Brain microvascular endothelial cell (primary cell): Measurements from ENCODE around the gene YWHAH.

Experiments used
- DNase-seq: peaks from one replicate; pipeline ENCODE4 v3.0.0-alpha.2; 2020
- H3K27ac ChIP-seq: fragments of 250-450 bp; sonication (Bioruptor Pico); 2 replicates; pipeline ENCODE4 v1.5.1; 2020; ENCODE audit warnings: mild to moderate bottlenecking, moderate library complexity
- H3K27me3 ChIP-seq: fragments of 250-450 bp; sonication (Bioruptor Pico); replicated peaks from 2 replicates; pipeline ENCODE4 v1.5.1; 2020; ENCODE audit warnings: mild to moderate bottlenecking
- H3K36me3 ChIP-seq: fragments of 250-450 bp; sonication (Bioruptor Pico); replicated peaks from 2 replicates; pipeline ENCODE4 v1.5.1; 2020; ENCODE audit warnings: mild to moderate bottlenecking
- H3K4me3 ChIP-seq: 2 replicates; pipeline ENCODE4 v1.5.1; 2011; ENCODE audit warnings: low read depth, mild to moderate bottlenecking, control low read depth, low read length, moderate library complexity
- CTCF ChIP-seq: IDR thresholded peaks from 2 replicates; pipeline ENCODE4 v1.5.1; 2011; ENCODE audit warnings: low read depth, mild to moderate bottlenecking, moderate library complexity, low read length, control low read depth, inconsistent platforms; ENCODE audit errors: missing control alignments
- in situ Hi-C: cut with HindIII; loops from 2 replicates; pipeline ENCODE4 v1.10.0; 2017; ENCODE audit warnings: low sequenced_read_pairs, low pct_ligation_motif_present

The YWHAH gene

GRCh38 chr22:31909977-31910376 lies 34.4 kb upstream of the YWHAH start:
- no peak for DNase-seq
- Histone ChIP-seq H3K36me3 (no peaks in the 10 kb centered on the region), H3K27ac (no peak overlapping the region), H3K27me3 (no peaks in the 10 kb centered on the region), H3K4me3 (no peak overlapping the region)
- in situ Hi-C loops = no loop called here
- no peak for TF ChIP-seq CTCF

DNA sequence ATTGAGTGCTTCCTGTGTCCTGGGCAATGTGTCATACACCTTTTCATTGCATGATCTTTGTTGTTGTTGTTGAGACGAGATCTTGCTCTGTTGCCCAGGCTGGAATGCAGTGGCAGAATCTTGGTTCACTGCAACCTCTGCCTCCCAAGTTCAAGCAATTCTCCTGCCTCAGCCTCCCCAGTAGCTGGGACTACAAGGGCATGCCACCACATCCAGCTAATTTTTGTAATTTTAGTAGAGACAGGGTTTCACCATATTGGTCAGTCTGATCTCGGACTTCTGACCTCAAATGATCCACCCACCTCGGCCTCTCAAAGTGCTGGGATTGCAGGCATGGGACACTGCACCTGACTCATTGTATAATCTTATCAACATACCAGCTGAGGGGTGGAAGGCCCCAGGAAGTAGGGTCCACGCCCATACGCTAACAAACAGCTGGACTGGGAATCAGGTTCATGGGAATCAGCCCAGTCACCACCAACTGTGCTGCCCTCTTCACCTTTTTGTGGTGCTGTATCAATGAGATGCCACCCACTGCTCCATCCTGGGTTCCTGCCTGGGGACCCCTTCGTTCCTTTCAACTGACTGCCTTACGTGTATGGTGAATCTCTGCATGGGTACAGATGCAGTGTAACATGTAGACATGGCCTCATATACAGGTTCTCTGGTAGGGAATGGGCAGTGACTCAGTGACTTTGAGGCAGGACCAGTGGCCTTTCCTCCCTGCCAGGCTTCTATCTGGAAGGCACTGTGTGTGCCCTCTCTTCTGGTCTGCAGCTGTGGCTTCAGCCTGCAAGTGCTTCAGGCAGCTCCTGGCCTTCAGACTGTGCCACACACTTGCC lies 32.5 kb upstream of the YWHAH start:
- no peak overlapping the region for H3K4me3 ChIP-seq
- H3K27ac ChIP-seq = no peak overlapping the region
- H3K36me3 ChIP-seq = no peaks in the 10 kb centered on the region
- DNase-seq = no peak
- no peak for TF ChIP-seq CTCF
- in situ Hi-C loops = no loop called here
- no peaks in the 10 kb centered on the region for H3K27me3 ChIP-seq

- in situ Hi-C loops = no loop called here
- H3K36me3 ChIP-seq = no peaks in the 10 kb centered on the region
- no peaks in the 10 kb centered on the region for H3K27me3 ChIP-seq
- DNase-seq = no peak
- no peak overlapping the region for H3K4me3 ChIP-seq
- TF ChIP-seq CTCF = no peak
- no peak overlapping the region for H3K27ac ChIP-seq
These were observed 32.0 kb upstream of the YWHAH start for GRCh38 chr22:31912407-31912743.

DNA sequence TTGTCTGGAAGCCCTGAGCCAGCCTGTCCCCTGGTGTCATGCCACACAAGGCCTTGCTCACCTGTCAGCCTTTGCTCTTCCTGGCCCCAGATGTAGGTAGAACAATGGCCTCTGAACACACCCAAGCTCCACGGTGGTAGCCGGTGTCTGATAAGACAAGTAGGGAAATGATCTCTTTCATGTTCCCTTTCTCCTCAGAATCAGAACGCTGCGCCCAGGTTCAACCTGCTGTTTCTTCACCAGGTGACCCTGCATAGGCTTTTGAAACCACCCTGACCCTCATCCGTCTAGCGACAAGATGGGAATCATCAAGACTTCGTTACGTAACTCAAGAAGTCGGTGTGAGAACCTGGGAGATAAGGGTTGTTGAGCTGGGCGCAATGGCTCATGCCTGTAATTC lies 28.7 kb upstream of the YWHAH start:
- Histone ChIP-seq H3K4me3 (no peak overlapping the region), H3K27me3 (no peaks in the 10 kb centered on the region), H3K27ac (no peak overlapping the region), H3K36me3 (no peaks in the 10 kb centered on the region)
- no peak for TF ChIP-seq CTCF
- in situ Hi-C loops = no loop called here
- DNase-seq = no peak

GRCh38 chr22:31917227-31917921 lies 27.0 kb upstream of the YWHAH start:
- in situ Hi-C loops = no loop called here
- Histone ChIP-seq H3K27me3 (no peaks in the 10 kb centered on the region), H3K27ac (no peak overlapping the region), H3K4me3 (no peak overlapping the region), H3K36me3 (no peaks in the 10 kb centered on the region)
- DNase-seq = no peak
- TF ChIP-seq CTCF = no peak
